ENCODE results near the gene PKNOX1.

GRCh38 chr21:43027846-43028731 lies 53.7 kb downstream of the PKNOX1 start:
- TF ChIP-seq POLR2AphosphoS5 (IDR thresholded peaks at IDR 0.05; ENCODE audit: borderline replicate concordance, low read depth, low read length) (no peak), EZH2 (IDR thresholded peaks at IDR 0.05) (no peak), FOXP2 (optimal IDR thresholded peaks at IDR 0.05; ENCODE audit: control extremely low read depth, extremely low read length, insufficient read depth) (no peak)
